Renal cortical epithelial cell (primary cell): Measurements from ENCODE around the gene UVRAG. TPM values are rescaled to one million over a fixed set of nuclear protein-coding genes. Genes with fewer than 3 reads are reported as not detected.

Experiments
- DNase-seq: peaks from one replicate; pipeline ENCODE4 v3.0.0-alpha.2; 2011; ENCODE audit warnings: low read depth
- total RNA-seq: library from RNA; depleted of rRNA; stranded (reverse); fragments of >200 nt; gene quantifications from 2 replicates; pipeline ENCODE4 v1.2.3, GENCODE V29; 2014

The UVRAG gene
- total RNA-seq, 1 donor from 2014 or later = 17.7 TPM

- DNase-seq = no peak
These were observed 348.4 kb downstream of the UVRAG start for GRCh38 chr11:76163289-76163880.

GRCh38 chr11:76164081-76164480 is 349.1 kb downstream of the UVRAG start:
- DNase-seq = no peak

GRCh38 chr11:76164861-76165751 is 350.1 kb downstream of the UVRAG start:
- no peak for DNase-seq

GRCh38 chr11:76166314-76166713 is 351.3 kb downstream of the UVRAG start:
- no peak for DNase-seq

GRCh38 chr11:76167590-76167989 is 352.6 kb downstream of the UVRAG start:
- no peak for DNase-seq

GRCh38 chr11:76169473-76169896 is 354.5 kb downstream of the UVRAG start:
- DNase-seq = peak; percentile 3

- DNase-seq = no peak
These were observed 355.5 kb downstream of the UVRAG start for GRCh38 chr11:76170468-76170867.

- no peak for DNase-seq
These were observed 357.6 kb downstream of the UVRAG start for GRCh38 chr11:76172583-76172982.

GRCh38 chr11:76173663-76174062 is 358.7 kb downstream of the UVRAG start:
- DNase-seq = peak; percentile 5

GRCh38 chr11:76174330-76174729 is 359.3 kb downstream of the UVRAG start:
- no peak for DNase-seq

GRCh38 chr11:76175783-76176182 is 360.8 kb downstream of the UVRAG start:
- DNase-seq = no peak

GRCh38 chr11:76176463-76176862 is 361.5 kb downstream of the UVRAG start:
- DNase-seq = no peak

GRCh38 chr11:76177250-76177686 is 362.3 kb downstream of the UVRAG start:
- DNase-seq = no peak

- DNase-seq = no peak
These were observed 364.1 kb downstream of the UVRAG start for GRCh38 chr11:76179147-76179546.

GRCh38 chr11:76181371-76181770 is 366.4 kb downstream of the UVRAG start:
- no peak for DNase-seq

- no peak for DNase-seq
These were observed 369.6 kb downstream of the UVRAG start for GRCh38 chr11:76184551-76184993.

- DNase-seq = no peak
These were observed 370.5 kb downstream of the UVRAG start for GRCh38 chr11:76185511-76185910.

- no peak for DNase-seq
These were observed 371.0 kb downstream of the UVRAG start for GRCh38 chr11:76185931-76186401.

GRCh38 chr11:76186776-76187279 is 371.8 kb downstream of the UVRAG start:
- DNase-seq = no peak

- no peak for DNase-seq
These were observed 373.9 kb downstream of the UVRAG start for GRCh38 chr11:76188873-76189272.

GRCh38 chr11:76189682-76190081 is 374.7 kb downstream of the UVRAG start:
- no peak for DNase-seq

GRCh38 chr11:76190376-76190775 is 375.4 kb downstream of the UVRAG start:
- no peak for DNase-seq
